ENCODE data around the gene GOLGA6A. TPM values are rescaled to one million over a fixed set of nuclear protein-coding genes. Genes with fewer than 3 reads are reported as not detected.

Gene GOLGA6A, protein sequence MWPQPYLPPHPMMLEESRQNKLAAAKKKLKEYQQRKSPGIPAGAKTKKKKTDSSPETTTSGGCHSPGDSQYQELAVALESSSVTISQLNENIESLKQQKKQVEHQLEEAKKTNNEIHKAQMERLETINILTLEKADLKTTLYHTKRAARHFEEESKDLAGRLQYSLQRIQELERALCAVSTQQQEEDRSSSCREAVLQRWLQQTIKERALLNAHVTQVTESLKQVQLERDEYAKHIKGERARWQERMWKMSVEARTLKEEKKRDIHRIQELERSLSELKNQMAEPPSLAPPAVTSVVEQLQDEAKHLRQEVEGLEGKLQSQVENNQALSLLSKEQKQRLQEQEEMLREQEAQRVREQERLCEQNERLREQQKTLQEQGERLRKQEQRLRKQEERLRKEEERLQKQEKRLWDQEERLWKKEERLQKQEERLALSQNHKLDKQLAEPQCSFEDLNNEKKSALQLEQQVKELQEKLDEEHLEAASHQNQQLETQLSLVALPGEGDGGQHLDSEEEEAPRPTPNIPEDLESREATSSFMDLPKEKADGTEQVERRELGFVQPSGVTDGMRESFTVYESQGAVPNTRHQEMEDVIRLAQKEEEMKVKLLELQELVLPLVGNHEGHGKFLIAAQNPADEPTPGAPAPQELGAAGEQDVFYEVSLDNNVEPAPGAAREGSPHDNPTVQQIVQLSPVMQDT
- total RNA-seq, result not detected in 2 replicates

DNA sequence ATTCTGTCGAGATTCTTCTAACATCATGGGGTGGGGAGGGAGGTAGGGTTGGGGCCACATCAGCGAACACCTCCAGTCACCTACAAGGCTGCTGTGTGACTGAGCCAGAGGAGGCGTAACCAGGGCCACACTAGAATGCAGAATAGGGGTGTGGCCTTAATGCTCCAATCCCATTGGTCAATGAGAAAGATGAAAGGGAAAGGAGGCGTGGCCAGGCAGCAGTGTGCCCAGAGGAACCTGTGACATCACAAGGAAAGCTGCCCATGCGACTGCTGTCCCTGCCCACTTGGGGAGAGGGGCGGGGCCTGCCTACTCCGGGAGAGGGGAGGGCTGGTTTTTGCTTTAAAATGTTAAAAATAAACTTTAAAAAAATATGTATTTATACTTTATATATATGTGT is at the start of gene GOLGA6A:
GOLGA6A (minus strand) TSS at position 101 of the 400 bp plus-strand sequence; CDS start at position 60, 41 bp downstream.

GRCh38 chr15:74130155-74130848 is 48.0 kb upstream of the GOLGA6A start, which contains the start of gene ISLR2:
TSS of gene ISLR2 (plus strand) at chr15:74130586. CDS start at chr15:74132755, 2,169 bp downstream.

Other genes with a start within 250 kb of the GOLGA6A start
- not detected in 2 replicates for gene TBC1D21, start 209.0 kb downstream of the GOLGA6A start, total RNA-seq
- gene LOXL1, start 156.1 kb downstream of the GOLGA6A start, total RNA-seq, result 186 and 204 TPM in 2 replicates
- 22.4 and 24.7 TPM in 2 replicates for gene STOML1, start 90.3 kb downstream of the GOLGA6A start, total RNA-seq
- gene PML, start 87.8 kb downstream of the GOLGA6A start, total RNA-seq, result 21.3 and 44.0 TPM in 2 replicates
- not detected in 2 replicates for gene ISLR2, start 48.0 kb upstream of the GOLGA6A start, total RNA-seq
- gene ISLR, start 91.2 kb upstream of the GOLGA6A start, total RNA-seq, result 69.2 and 95.8 TPM in 2 replicates
- gene STRA6, start 120.2 kb upstream of the GOLGA6A start, total RNA-seq, result 0.06 and 0.26 TPM in 2 replicates
- gene CCDC33, start 153.8 kb upstream of the GOLGA6A start, total RNA-seq, result 0.06 TPM in 1 of 2 replicates, not detected in the other

Data from aortic smooth muscle cell (primary cell).